BE2C (cell line): Measurements from ENCODE around the gene BTN2A1.

Experiments
- DNase-seq: peaks from one replicate; pipeline ENCODE4 v3.0.0-alpha.2; 2020
- H3K27me3 ChIP-seq: fragments of 250-450 bp; sonication (Bioruptor Pico); 2 replicates; pipeline ENCODE4 v1.5.1; 2020; ENCODE audit warnings: mild to moderate bottlenecking
- H3K36me3 ChIP-seq: fragments of 250-450 bp; sonication (Bioruptor Pico); 2 replicates; pipeline ENCODE4 v1.5.1; 2020; ENCODE audit warnings: mild to moderate bottlenecking
- H3K4me1 ChIP-seq: fragments of 250-450 bp; sonication (Bioruptor Pico); 2 replicates; pipeline ENCODE4 v1.5.1; 2020
- H3K4me3 ChIP-seq: 2 replicates; pipeline ENCODE4 v1.5.1; 2011; ENCODE audit warnings: low read depth, low read length
- H3K9me3 ChIP-seq: fragments of 250-450 bp; sonication (Bioruptor Pico); 2 replicates; pipeline ENCODE4 v1.5.1; 2020
- CTCF ChIP-seq: IDR thresholded peaks from 2 replicates; pipeline ENCODE4 v1.5.1; 2012; ENCODE audit warnings: mild to moderate bottlenecking, low read depth, low read length

The BTN2A1 gene

DNA sequence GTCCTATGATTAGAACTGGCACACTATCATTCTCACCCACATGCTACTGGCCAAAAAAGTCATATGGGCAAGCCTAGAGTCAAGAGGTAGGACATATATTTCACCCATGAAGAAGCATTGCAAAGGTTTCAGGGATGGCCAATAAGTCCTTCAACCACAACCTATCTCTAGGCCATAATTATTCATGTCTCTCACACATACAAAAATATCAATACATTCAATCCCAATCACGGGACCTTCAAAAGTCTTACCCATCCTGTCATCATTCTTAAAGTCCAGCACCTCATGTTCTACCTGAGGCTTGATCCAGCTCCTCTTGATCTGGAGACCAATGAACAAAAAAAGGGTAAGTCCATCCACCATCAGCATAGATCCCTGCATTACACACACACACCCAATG is 29.7 kb downstream of the BTN2A1 start:
- H3K9me3 ChIP-seq, result no peaks in the 10 kb centered on the region
- H3K4me3 ChIP-seq, result no peak overlapping the region
- TF ChIP-seq CTCF, result no peak
- no peaks in the 10 kb centered on the region for H3K4me1 ChIP-seq
- DNase-seq, result no peak
- H3K27me3 ChIP-seq, result no peaks in the 10 kb centered on the region
- H3K36me3 ChIP-seq, result no peaks in the 10 kb centered on the region

- no peak for TF ChIP-seq CTCF
- no peaks in the 10 kb centered on the region for H3K36me3 ChIP-seq
These were observed 32.5 kb downstream of the BTN2A1 start for GRCh38 chr6:26489996-26490964.

DNA sequence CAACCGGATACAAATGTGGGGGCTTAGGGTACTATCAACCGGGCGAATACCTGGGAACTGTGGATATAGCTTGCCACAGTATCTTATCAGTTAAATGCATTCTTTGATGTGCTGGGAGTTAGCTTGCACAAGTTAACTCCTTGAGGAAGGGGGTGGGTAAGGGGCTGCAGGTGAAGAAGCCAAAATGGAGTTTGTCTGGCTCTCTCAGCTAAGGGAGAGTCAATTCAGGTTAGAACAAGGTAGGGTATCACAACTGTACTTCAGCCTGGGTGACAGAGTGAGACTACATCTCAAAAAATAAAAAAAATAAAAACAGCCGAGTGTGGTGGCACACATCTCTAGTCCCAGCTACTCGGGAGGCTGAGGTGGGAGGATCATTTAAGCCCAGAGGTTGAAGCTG is 33.8 kb downstream of the BTN2A1 start:
- Histone ChIP-seq H3K9me3 (no peaks in the 10 kb centered on the region), H3K36me3 (no peaks in the 10 kb centered on the region), H3K27me3 (no peaks in the 10 kb centered on the region), H3K4me3 (no peak overlapping the region), H3K4me1 (no peaks in the 10 kb centered on the region)
- DNase-seq, result no peak
- no peak for TF ChIP-seq CTCF

More at GRCh38 chr6:26489996-26490964, 32.5 kb downstream of the BTN2A1 start:
- no peaks in the 10 kb centered on the region for H3K4me1 ChIP-seq
- DNase-seq, result no peak
- no peaks in the 10 kb centered on the region for H3K27me3 ChIP-seq
- H3K9me3 ChIP-seq, result no peaks in the 10 kb centered on the region
- H3K4me3 ChIP-seq, result no peak overlapping the region

DNA sequence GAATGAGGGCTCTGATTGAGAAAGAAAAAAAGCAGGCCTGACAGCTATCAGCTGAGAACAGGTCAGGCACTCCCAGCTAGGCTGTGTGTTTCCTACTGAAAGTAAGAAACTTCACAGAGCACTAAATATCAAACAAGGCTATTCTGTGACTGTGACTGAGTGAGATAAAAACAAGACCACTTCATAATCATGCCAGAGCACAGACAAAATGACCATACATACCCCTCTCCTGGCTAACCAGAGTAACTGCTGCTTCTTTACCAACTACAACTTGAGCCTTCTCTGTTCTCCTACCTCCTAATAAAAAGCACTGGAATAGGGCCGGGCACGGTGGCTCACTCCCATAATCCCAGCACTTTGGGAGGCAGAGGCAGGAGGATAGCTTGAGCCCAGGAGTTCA is 35.5 kb downstream of the BTN2A1 start:
- Histone ChIP-seq H3K4me1 (no peaks in the 10 kb centered on the region), H3K36me3 (no peaks in the 10 kb centered on the region), H3K9me3 (no peaks in the 10 kb centered on the region), H3K4me3 (no peak overlapping the region), H3K27me3 (no peaks in the 10 kb centered on the region)
- DNase-seq, result no peak
- TF ChIP-seq CTCF, result peak; percentile 32

- H3K4me1 ChIP-seq, result no peaks in the 10 kb centered on the region
- no peak for TF ChIP-seq CTCF
- no peaks in the 10 kb centered on the region for H3K36me3 ChIP-seq
- no peaks in the 10 kb centered on the region for H3K9me3 ChIP-seq
- DNase-seq, result no peak
- no peak overlapping the region for H3K4me3 ChIP-seq
- H3K27me3 ChIP-seq, result no peaks in the 10 kb centered on the region
These were observed 36.4 kb downstream of the BTN2A1 start for GRCh38 chr6:26494117-26494516.

DNA sequence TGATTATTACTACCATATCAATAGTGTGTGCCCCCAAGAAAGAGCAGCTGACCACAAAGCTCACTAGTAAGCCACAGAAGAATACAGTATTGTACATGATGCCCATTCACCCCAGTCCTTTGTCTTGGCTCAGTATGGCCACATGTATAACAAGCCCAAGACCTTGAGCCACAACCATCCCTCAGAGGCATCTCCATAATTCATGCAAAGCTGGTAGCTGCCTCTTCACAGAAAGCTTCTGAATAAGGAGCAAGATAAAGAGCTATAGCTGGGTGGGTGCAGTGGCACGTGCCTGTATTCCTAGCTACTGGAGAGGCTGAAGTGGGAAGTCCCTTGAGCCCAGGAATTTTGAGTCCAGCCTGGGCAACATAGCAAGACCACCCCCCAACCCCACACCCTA is 37.5 kb downstream of the BTN2A1 start:
- no peak for TF ChIP-seq CTCF
- Histone ChIP-seq H3K4me1 (no peaks in the 10 kb centered on the region), H3K36me3 (no peaks in the 10 kb centered on the region), H3K27me3 (no peaks in the 10 kb centered on the region), H3K9me3 (no peaks in the 10 kb centered on the region), H3K4me3 (no peak overlapping the region)
- no peak for DNase-seq
